MCF 10A (cell line): ENCODE data around the gene GNGT1. TPM values are rescaled to one million over a fixed set of nuclear protein-coding genes. Genes with fewer than 3 reads are reported as not detected.

Experiments used
- BruUV-seq: library from RNA; stranded (reverse); fragments of 400-500 nt; replicated peaks from 2 replicates; lab custom pipeline; 2021; lab: Mats Ljungman, UMichigan
- CTCF ChIA-PET: fragments of 300-600 bp; sonication (Branson Sonifier 250); formaldehyde crosslinking; extraction: SDS; loops from one replicate; lab custom pipeline; 2021; ENCODE audit warnings: antibody characterized with exemption, inconsistent platforms; lab: Yijun Ruan, JAX
- POLR2A ChIA-PET: fragments of 300-600, 350-650 bp; sonication (Branson Sonifier 250); formaldehyde crosslinking; extraction: SDS; loops from one replicate; lab custom pipeline; 2020; ENCODE audit warnings: antibody characterized with exemption, inconsistent platforms; lab: Yijun Ruan, JAX
- DNase-seq: peaks from one replicate; pipeline ENCODE4 v3.0.0-alpha.2; 2018; ENCODE audit not compliant: unreplicated experiment
- H3K27ac Mint-ChIP-seq: one replicate; pipeline ENCODE4 v1.8.0; 2022; ENCODE audit warnings: mild to moderate bottlenecking, low read depth, mixed read lengths; ENCODE audit not compliant: unreplicated experiment
- H3K27me3 Mint-ChIP-seq: one replicate; pipeline ENCODE4 v1.8.0; 2022; ENCODE audit warnings: mixed read lengths; ENCODE audit not compliant: insufficient read depth, unreplicated experiment
- H3K36me3 Mint-ChIP-seq: one replicate; pipeline ENCODE4 v1.8.0; 2022; ENCODE audit warnings: mild to moderate bottlenecking, moderate library complexity, mixed read lengths; ENCODE audit not compliant: insufficient read depth, unreplicated experiment
- H3K4me1 Mint-ChIP-seq: one replicate; pipeline ENCODE4 v1.8.0; 2022; ENCODE audit warnings: mixed read lengths; ENCODE audit not compliant: insufficient read depth, unreplicated experiment
- H3K4me3 Mint-ChIP-seq: one replicate; pipeline ENCODE4 v1.8.0; 2022; ENCODE audit warnings: mild to moderate bottlenecking, moderate library complexity, mixed read lengths; ENCODE audit not compliant: unreplicated experiment
- H3K9me3 Mint-ChIP-seq: one replicate; pipeline ENCODE4 v1.8.0; 2022; ENCODE audit warnings: mixed read lengths; ENCODE audit not compliant: unreplicated experiment
- intact Hi-C: fragments of 100-400 bp; cut with micrococcal nuclease; formaldehyde crosslinking; loops from 2 replicates; pipeline ENCODE4 v1.14.1; 2022
- total RNA-seq: library from RNA; stranded (reverse); gene quantifications from 2 replicates; pipeline ENCODE4 v1.2.3, GENCODE V29; 2022
- TF ChIP-seq, protein P1 (sequence below): fragments of 200-600 bp; IDR thresholded peaks from one replicate; pipeline ENCODE4 v1.8.0; 2022; ENCODE audit warnings: antibody characterized with exemption, mild to moderate bottlenecking; ENCODE audit not compliant: unreplicated experiment

GNGT1 gene
- total RNA-seq, 1 experiment from 2014 or later = not detected

DNA sequence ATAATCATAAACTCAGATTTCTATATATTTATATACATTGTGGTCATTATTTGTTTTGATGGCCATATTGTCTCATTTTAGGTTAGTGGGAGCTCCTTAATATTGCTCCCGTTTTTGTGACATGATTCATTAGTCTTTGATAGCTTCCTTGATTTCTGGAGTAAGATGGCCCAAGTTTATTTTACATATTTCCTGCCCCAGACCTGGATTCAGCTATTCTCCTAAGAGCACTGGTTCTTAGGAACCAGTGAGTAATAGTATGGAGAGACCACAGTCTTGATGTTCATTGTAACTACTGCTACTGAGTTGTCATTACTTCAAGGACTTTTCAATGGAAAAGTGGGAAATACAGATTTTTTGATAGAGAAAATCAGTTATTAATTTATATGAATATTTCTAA lies 21.8 kb upstream of the GNGT1 start:
- H3K27ac Mint-ChIP-seq = no peak overlapping the region
- TF ChIP-seq, protein P1, sequence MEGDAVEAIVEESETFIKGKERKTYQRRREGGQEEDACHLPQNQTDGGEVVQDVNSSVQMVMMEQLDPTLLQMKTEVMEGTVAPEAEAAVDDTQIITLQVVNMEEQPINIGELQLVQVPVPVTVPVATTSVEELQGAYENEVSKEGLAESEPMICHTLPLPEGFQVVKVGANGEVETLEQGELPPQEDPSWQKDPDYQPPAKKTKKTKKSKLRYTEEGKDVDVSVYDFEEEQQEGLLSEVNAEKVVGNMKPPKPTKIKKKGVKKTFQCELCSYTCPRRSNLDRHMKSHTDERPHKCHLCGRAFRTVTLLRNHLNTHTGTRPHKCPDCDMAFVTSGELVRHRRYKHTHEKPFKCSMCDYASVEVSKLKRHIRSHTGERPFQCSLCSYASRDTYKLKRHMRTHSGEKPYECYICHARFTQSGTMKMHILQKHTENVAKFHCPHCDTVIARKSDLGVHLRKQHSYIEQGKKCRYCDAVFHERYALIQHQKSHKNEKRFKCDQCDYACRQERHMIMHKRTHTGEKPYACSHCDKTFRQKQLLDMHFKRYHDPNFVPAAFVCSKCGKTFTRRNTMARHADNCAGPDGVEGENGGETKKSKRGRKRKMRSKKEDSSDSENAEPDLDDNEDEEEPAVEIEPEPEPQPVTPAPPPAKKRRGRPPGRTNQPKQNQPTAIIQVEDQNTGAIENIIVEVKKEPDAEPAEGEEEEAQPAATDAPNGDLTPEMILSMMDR = no peak
- peaks cover 10% of the 10 kb centered on the region for H3K9me3 Mint-ChIP-seq
- intact Hi-C loops = no loop called here
- no peaks in the 10 kb centered on the region for H3K4me1 Mint-ChIP-seq
- ChIA-PET POLR2A (no interaction called here), CTCF (no interaction called here)
- no peak overlapping the region for H3K4me3 Mint-ChIP-seq
- no TSS peak for BruUV-seq
- no peak for DNase-seq
- H3K27me3 Mint-ChIP-seq = no peaks in the 10 kb centered on the region
- no peaks in the 10 kb centered on the region for H3K36me3 Mint-ChIP-seq

DNA sequence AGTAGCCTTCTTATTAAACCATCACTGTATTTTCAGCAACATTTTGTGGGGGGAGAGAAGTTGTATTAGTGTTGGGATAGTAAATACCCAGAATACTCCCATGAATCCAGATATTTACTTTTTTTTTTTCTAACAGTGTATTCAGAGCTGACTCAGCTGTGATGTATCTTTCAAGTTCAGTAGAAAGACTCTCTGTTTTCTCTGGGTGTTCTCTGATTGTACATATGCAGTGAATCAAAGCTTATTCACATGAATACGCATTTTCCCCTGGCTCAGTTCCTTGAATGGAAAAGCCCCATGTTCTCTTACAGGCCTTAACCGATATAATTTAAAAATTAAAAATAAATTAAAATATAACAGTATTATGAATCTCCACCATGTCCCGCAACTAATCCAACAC lies 17.1 kb upstream of the GNGT1 start:
- ChIA-PET CTCF (interaction anchor here (1.0 kb wide), 1 partner anchor 198 kb away, joined by 3 read pairs; no protein-coding TSS in a partner anchor), POLR2A (interaction anchor here (0.5 kb wide), 1 partner anchor 602 kb away, joined by 3 read pairs; no protein-coding TSS in a partner anchor)
- H3K27ac Mint-ChIP-seq = no peak overlapping the region
- intact Hi-C loops = no loop called here
- TF ChIP-seq, protein P1 = no peak
- H3K36me3 Mint-ChIP-seq = no peaks in the 10 kb centered on the region
- no peak for DNase-seq
- H3K9me3 Mint-ChIP-seq = no peaks in the 10 kb centered on the region
- H3K4me3 Mint-ChIP-seq = no peak overlapping the region
- H3K4me1 Mint-ChIP-seq = no peaks in the 10 kb centered on the region
- H3K27me3 Mint-ChIP-seq = no peaks in the 10 kb centered on the region
- no TSS peak for BruUV-seq

DNA sequence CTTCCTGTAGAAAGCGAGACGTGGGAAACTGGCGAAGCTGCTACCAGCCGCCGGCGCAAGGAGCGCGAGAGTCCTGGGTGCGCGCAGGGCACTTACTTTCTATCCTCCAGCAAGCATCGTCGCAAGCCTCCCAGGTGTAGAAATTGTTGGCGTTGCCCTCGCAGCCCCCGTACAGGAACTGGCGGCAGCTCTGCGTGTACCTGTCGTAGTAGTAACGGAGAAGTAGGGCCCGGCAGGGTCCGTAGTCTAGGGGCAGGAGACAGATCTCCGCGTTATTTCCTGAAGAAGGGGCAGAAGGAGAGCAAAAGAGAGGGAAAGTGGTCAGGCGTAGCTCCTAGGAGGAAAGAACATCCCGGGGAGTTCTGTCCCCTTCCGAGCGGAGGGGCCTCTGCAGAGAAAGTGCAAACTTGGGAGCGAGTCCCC lies 16.3 kb upstream of the GNGT1 start:
- no peak overlapping the region for H3K27ac Mint-ChIP-seq
- H3K9me3 Mint-ChIP-seq = no peaks in the 10 kb centered on the region
- intact Hi-C loops = loop anchor here (10.0 kb wide), 1 partner anchor 85 kb away; no protein-coding TSS in a partner anchor
- H3K27me3 Mint-ChIP-seq = no peaks in the 10 kb centered on the region
- H3K4me1 Mint-ChIP-seq = no peaks in the 10 kb centered on the region
- ChIA-PET CTCF (interaction anchor here (0.6 to 1.3 kb wide), 2 partner anchors 13 to 28 kb away, joined by 3 to 4 read pairs; no protein-coding TSS in a partner anchor), POLR2A (no interaction called here)
- H3K4me3 Mint-ChIP-seq = no peak overlapping the region
- H3K36me3 Mint-ChIP-seq = no peaks in the 10 kb centered on the region
- no peak for DNase-seq
- TF ChIP-seq, protein P1 = no peak
- BruUV-seq = no TSS peak

DNA sequence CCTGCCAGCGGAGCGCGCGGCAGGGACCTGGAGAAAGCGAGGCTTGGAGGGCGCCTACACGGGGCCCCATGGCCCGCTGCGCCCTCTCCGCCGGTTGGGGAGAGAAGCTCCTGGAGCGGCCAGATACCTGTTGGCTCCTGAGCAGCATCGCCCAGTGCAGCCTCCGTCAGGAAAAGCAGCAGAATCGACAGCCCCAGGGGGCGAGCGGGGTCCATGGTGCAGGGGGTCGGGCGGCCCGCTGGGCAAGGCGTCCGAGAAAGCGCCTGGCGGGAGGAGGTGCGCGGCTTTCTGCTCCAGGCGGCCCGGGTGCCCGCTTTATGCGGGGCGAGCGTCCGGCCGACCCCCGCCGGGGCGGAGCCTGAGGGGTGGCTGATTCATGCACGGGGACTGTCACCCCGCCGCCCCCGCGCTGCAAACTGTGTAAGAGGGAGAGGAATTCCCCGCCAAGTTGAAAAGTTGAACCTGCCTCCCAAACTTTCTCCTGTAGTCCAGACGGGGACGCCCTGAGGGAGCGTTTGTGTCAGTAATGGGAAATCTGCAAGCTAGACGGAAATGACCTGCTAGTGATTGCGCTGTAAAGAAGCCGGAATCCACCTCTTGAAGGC lies 15.8 kb upstream of the GNGT1 start, which contains the start of gene TFPI2:
Gene TFPI2 (minus strand): TSS at position 290 of the 605 bp plus-strand sequence. CDS start 75 bp downstream, at position 215.
- intact Hi-C loops = loop anchor here (10.0 kb wide), 1 partner anchor 86 kb away; no protein-coding TSS in a partner anchor
- BruUV-seq = no TSS peak
- POLR2A ChIA-PET = no interaction called here
- Mint-ChIP-seq H3K9me3 (no peaks in the 10 kb centered on the region), H3K27ac (no peak within 1 kb of the TSS), H3K4me3 (peak within 1 kb of the TSS; percentile 35), H3K36me3 (no peaks in the 10 kb centered on the region), H3K27me3 (no peaks in the 10 kb centered on the region), H3K4me1 (no peaks in the 10 kb centered on the region)
- peak; percentile 42 for DNase-seq
- CTCF ChIA-PET = interaction anchor here (0.6 to 1.3 kb wide), 2 partner anchors 12 to 28 kb away, joined by 3 to 4 read pairs; no protein-coding TSS in a partner anchor
- TF ChIP-seq, protein P1 = no peak
